A549 (cell line): Measurements from ENCODE around the gene ISG15. TPM values are rescaled to one million over a fixed set of nuclear protein-coding genes. Genes with fewer than 3 reads are reported as not detected.
"Not testable (repeated sequence)": the region's sequence is repeated elsewhere in the genome, so short reads cannot be mapped to it uniquely, and the experiment has no call there.

Experiments used
- ATAC-seq, 2 experiments: fragments of 200-7000 bp in 1 of 2; fragments of >200 bp in 1 of 2; cut with Nextera tagmentation in 1 of 2; cut with Tn5 transposase in 1 of 2; 3 replicates each; pipeline versions ENCODE4 v1.8.0 to v1.9.1; 2018 to 2020; ENCODE audit warnings: mild to moderate bottlenecking in 1 of 2, moderate library complexity in 1 of 2
- CTCF ChIA-PET: fragments of 300-600 bp; sonication (Branson Sonifier 250); formaldehyde crosslinking; extraction: SDS; loops from one replicate; lab custom pipeline; 2021; ENCODE audit warnings: antibody characterized with exemption, inconsistent platforms; lab: Yijun Ruan, JAX
- POLR2A ChIA-PET: fragments of 350-600 bp; formaldehyde crosslinking; extraction: SDS; loops from one replicate; lab custom pipeline; 2021; ENCODE audit warnings: antibody characterized with exemption, inconsistent platforms; lab: Yijun Ruan, JAX
- DNase-seq, 2 experiments: peaks; one replicate each; pipeline versions ENCODE4 v3.0.0 to v3.0.0-alpha.2; 2011 to 2016; ENCODE audit warnings: low read depth in 1 of 2, low spot score in 1 of 2
- FAIRE-seq: peaks from 2 replicates; lab custom pipeline; 2011; peaks lifted over from hg19 to GRCh38; lab: Jason Lieb, UNC
- H3K27ac ChIP-seq, 2 experiments: fragments of >200 bp; sonication (Bioruptor Twin); formaldehyde crosslinking; 3 replicates each; pipeline ENCODE4 v1.5.1; 2016 to 2017
- H3K4me1 ChIP-seq: fragments of >200 bp; sonication (Bioruptor Twin); formaldehyde crosslinking; 3 replicates; pipeline ENCODE4 v1.6.1; 2016
- H3K4me2 ChIP-seq: fragments of >200 bp; sonication (Bioruptor Twin); formaldehyde crosslinking; 3 replicates; pipeline ENCODE4 v1.6.1; 2016
- H3K4me3 ChIP-seq: fragments of >200 bp; sonication (Bioruptor Twin); formaldehyde crosslinking; 3 replicates; pipeline ENCODE4 v1.5.1; 2016
- H3K9me3 ChIP-seq: fragments of >200 bp; sonication (Bioruptor Twin); formaldehyde crosslinking; 3 replicates; pipeline ENCODE4 v1.6.1; 2016
- BCL3 ChIP-seq: fragments of >200 bp; sonication (Bioruptor Twin); formaldehyde crosslinking; IDR thresholded peaks from 3 replicates; pipeline ENCODE4 v1.6.1; 2016
- EP300 ChIP-seq, 2 experiments: fragments of >200 bp; sonication (Bioruptor Twin); formaldehyde crosslinking; IDR thresholded peaks; 2 replicates in 1 of 2; 3 replicates in 1 of 2; pipeline ENCODE4 v1.6.1; 2016 to 2017
- FOSL2 ChIP-seq, 2 experiments: fragments of 450-650 bp in 1 of 2; fragments of >200 bp in 1 of 2; sonication (Bioruptor Twin) in 1 of 2; formaldehyde crosslinking; IDR thresholded peaks; 2 replicates each; pipeline versions ENCODE4 v1.5.0 to v1.6.1; 2016 to 2020; ENCODE audit warnings: mild to moderate bottlenecking in 1 of 2, moderate library complexity in 1 of 2
- KDM1A ChIP-seq: fragments of 200-600 bp; sonication (generic); IDR thresholded peaks from 2 replicates; pipeline ENCODE4 v1.6.1; 2016; ENCODE audit warnings: low read depth, mild to moderate bottlenecking
- NPAS2 ChIP-seq: fragments of 250-450 bp; sonication (Bioruptor Pico); IDR thresholded peaks from 2 replicates; pipeline ENCODE4 v1.8.0; 2022; ENCODE audit warnings: mild to moderate bottlenecking, moderate library complexity, borderline replicate concordance
- RCOR1 ChIP-seq: fragments of 150-350 bp; IDR thresholded peaks from 2 replicates; pipeline ENCODE4 v1.6.1; 2014; ENCODE audit warnings: antibody characterized with exemption, low read length, low read depth
- WGBS: methylation state at CpG from one replicate; pipeline ENCODE4 v1.1.6; 2017; ENCODE audit errors: missing lambda C conversion rate; 5-methylcytosine and 5-hydroxymethylcytosine counted together
- polyA plus RNA-seq, 4 experiments: library from polyadenylated mRNA; depleted of rRNA in 3 of 4; stranded (reverse); fragments of >200 nt; fragmentation: RNase III in 1 of 4; extraction: RNeasy Plus Mini Kit Qiagen cat#74134 plus additional on column Dnase treatment in 1 of 4; gene quantifications; 2 replicates in 3 of 4; 3 replicates in 1 of 4; pipeline ENCODE4 v1.2.3, GENCODE V29; 2011 to 2017

Gene ISG15
- polyA plus RNA-seq, 2 of the 4 experiments (the other 2 are of a cell fraction) = 4.6 to 11.2 TPM

- no peak; a peak in 1 of 6 replicates for ATAC-seq
- POLR2A ChIA-PET = no interaction called here
- H3K4me2 ChIP-seq = peak overlapping the region; percentile 51
- no peak for DNase-seq
- no peak for FAIRE-seq
- no peak overlapping the region for H3K4me3 ChIP-seq
- no peaks in the 10 kb centered on the region for H3K9me3 ChIP-seq
- H3K27ac ChIP-seq = peak overlapping the region in 1 of 2 experiments; percentile 69; a peak in 3 of 6 replicates
- no peak for TF ChIP-seq FOSL2 (IDR thresholded peaks at IDR 0.05)
- peak; percentile 67 for TF ChIP-seq FOSL2 (CRISPR knock-in tag; IDR thresholded peaks at IDR 0.05)
- TF ChIP-seq BCL3 = no peak
- TF ChIP-seq, all 56 proteins: peak for 1
- H3K4me1 ChIP-seq = peaks cover 24% of the 10 kb centered on the region
- 81% methylated on average over 30 of the region's 37 CpGs for WGBS
- CTCF ChIA-PET = interaction anchor here (0.7 to 2.1 kb wide), 6 partner anchors 9 to 116 kb away, joined by 3 to 6 read pairs (median 4); no protein-coding TSS in a partner anchor
Measured at GRCh38 chr1:1006305-1007159, 6.8 kb upstream of the ISG15 start.

- WGBS = 94% methylated on average over 8 of the region's 8 CpGs
- H3K9me3 ChIP-seq, POLR2A ChIA-PET, H3K4me2 ChIP-seq, H3K27ac ChIP-seq, DNase-seq, FAIRE-seq, ATAC-seq, H3K4me3 ChIP-seq: not testable (repeated sequence)
- CTCF ChIA-PET = interaction anchor here (1.0 to 1.6 kb wide), 4 partner anchors 9 to 56 kb away, joined by 4 to 5 read pairs (median 4); no protein-coding TSS in a partner anchor
- peaks cover 24% of the 10 kb centered on the region for H3K4me1 ChIP-seq
Measured at GRCh38 chr1:1010131-1010530, 3.2 kb upstream of the ISG15 start.

- H3K27ac ChIP-seq = no peak overlapping the region
- peaks cover 10% of the 10 kb centered on the region for H3K4me1 ChIP-seq
- DNase-seq (no peak), FAIRE-seq (no peak), ATAC-seq (no peak)
- no peak overlapping the region for H3K4me2 ChIP-seq
- H3K4me3 ChIP-seq = no peak overlapping the region
- CTCF ChIA-PET = no interaction called here
- POLR2A ChIA-PET = no interaction called here
- no peaks in the 10 kb centered on the region for H3K9me3 ChIP-seq
- TF ChIP-seq KDM1A (peak; percentile 50; the same call in 1 of the 2 replicates), NPAS2 (CRISPR knock-in tag) (no peak)
- 77% methylated on average over 14 of the region's 14 CpGs for WGBS
Measured at GRCh38 chr1:1011396-1011949, 1.8 kb upstream of the ISG15 start.

- H3K4me1 ChIP-seq, DNase-seq, H3K9me3 ChIP-seq, ATAC-seq, FAIRE-seq: not testable (repeated sequence)
- 69% methylated on average over 11 of the region's 13 CpGs for WGBS
- POLR2A ChIA-PET = interaction anchor here (1.0 kb wide), 1 partner anchor 10 kb away, joined by 3 read pairs; no protein-coding TSS in a partner anchor
- Histone ChIP-seq H3K4me3 (peak overlapping the region; percentile 60), H3K4me2 (peak overlapping the region; percentile 92), H3K27ac (peak overlapping the region; percentile 77 to 81)
- CTCF ChIA-PET = interaction anchor here (4.7 to 10.5 kb wide), 5 partner anchors 10 to 51 kb away, joined by 21 to 92 read pairs (median 36); no protein-coding TSS in a partner anchor
Measured at GRCh38 chr1:1012736-1013104, 577 bp upstream of the ISG15 start.

- Histone ChIP-seq H3K4me3 (peak overlapping the region; percentile 60; the same call in 1 of the 3 replicates), H3K9me3 (no peaks in the 10 kb centered on the region), H3K4me1 (peaks cover 8% of the 10 kb centered on the region; the same call in 1 of the 3 replicates), H3K4me2 (peak overlapping the region; percentile 92), H3K27ac (peak overlapping the region in 1 of 2 experiments; percentile 81; a peak in 4 of 6 replicates)
- ChIA-PET CTCF (interaction anchor here (1.2 to 10.5 kb wide), 7 partner anchors 10 to 50 kb away, joined by 3 to 92 read pairs (median 27); no protein-coding TSS in a partner anchor), POLR2A (interaction anchor here (1.0 kb wide), 1 partner anchor 11 kb away, joined by 3 read pairs; no protein-coding TSS in a partner anchor)
- WGBS = 90% methylated on average over 26 of the region's 41 CpGs
- no peak for DNase-seq
- ATAC-seq = peak; percentile 4 to 5; a peak in 2 of 6 replicates
- no peak for TF ChIP-seq RCOR1
- no peak for TF ChIP-seq EP300 (IDR thresholded peaks at IDR 0.05)
- no peak for FAIRE-seq
Measured at GRCh38 chr1:1013922-1014648, 788 bp downstream of the ISG15 start.
